Measurements from ENCODE around the gene RALGPS1. TPM values are rescaled to one million over a fixed set of nuclear protein-coding genes. Genes with fewer than 3 reads are reported as not detected.

Gene RALGPS1
- total RNA-seq, 1 experiment from 2014 or later, result 18.6 TPM

DNA sequence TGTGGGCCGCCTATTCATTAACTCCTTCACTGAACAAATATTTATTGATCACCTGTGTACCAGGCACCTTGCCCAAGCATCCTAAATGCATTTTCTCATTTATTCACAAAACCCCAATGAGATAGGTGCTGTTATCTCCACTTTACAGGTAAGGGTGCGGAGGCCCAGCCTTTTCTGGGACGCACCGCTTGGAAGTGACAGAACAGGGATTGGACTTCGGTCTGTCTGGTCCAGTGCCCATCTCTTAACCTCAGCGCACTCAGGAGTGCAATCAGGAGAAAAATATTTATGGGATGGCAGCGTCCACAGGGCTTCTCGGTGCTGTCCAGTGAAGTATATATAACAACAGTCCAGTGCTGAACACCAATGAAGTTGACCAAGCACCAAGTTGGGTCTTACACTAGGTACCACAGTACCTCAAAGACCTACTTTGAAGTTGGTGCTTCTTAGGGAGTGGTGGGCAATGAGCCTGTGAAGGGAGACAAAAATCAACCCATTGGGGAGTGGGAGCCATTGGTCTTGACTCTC, 331.1 kb downstream of the RALGPS1 start:
- Histone ChIP-seq H3K4me2 (ENCODE audit: insufficient read depth, insufficient read length, low read length) (peak overlapping the region; percentile 81), H3T11ph (ENCODE audit: low read length) (no peak overlapping the region), H2BK15ac (ENCODE audit: low read depth, low read length) (no peak overlapping the region), H3K79me1 (ENCODE audit: insufficient read depth, low read depth, low read length, poor library complexity, severe bottlenecking) (no peaks in the 10 kb centered on the region), H2BK120ac (ENCODE audit: low read depth, low read length, poor library complexity, severe bottlenecking) (no peak overlapping the region), H3K23ac (ENCODE audit: insufficient read length, low read depth, low read length) (no peak overlapping the region), H3K4ac (ENCODE audit: low read depth, low read length) (no peak overlapping the region), H4K91ac (ENCODE audit: insufficient read length, low read depth, low read length) (no peak overlapping the region), H3K23me2 (ENCODE audit: insufficient read length, low read depth, low read length, poor library complexity, severe bottlenecking) (peaks cover 5% of the 10 kb centered on the region), H3K56ac (ENCODE audit: insufficient read length, low read depth, low read length) (no peak overlapping the region), H2AFZ (ENCODE audit: low read length) (no peak overlapping the region), H3K9ac (ENCODE audit: extremely low read depth, insufficient read length, low read length) (no peak overlapping the region), H3K14ac (ENCODE audit: insufficient read depth, low read length) (no peak overlapping the region), H2AK5ac (ENCODE audit: insufficient read length, low read length) (no peak overlapping the region), H4K5ac (ENCODE audit: insufficient read length, low read depth, low read length) (no peak overlapping the region), H2BK20ac (ENCODE audit: low read depth, low read length, poor library complexity, severe bottlenecking) (no peak overlapping the region), H4K8ac (replicated peaks; ENCODE audit: insufficient read length, low read depth, low read length) (no peak overlapping the region), H4K20me1 (ENCODE audit: control insufficient read depth, insufficient read depth, insufficient read length) (no peaks in the 10 kb centered on the region), H2BK12ac (ENCODE audit: insufficient read length, low read depth, low read length) (no peak overlapping the region), H2BK5ac (ENCODE audit: insufficient read length, low read length) (no peak overlapping the region), H3K79me2 (ENCODE audit: insufficient read depth, low read length) (no peaks in the 10 kb centered on the region), H3K27ac (ENCODE audit: insufficient read length, low read depth, low read length) (no peak overlapping the region), H3K18ac (ENCODE audit: insufficient read length, low read depth, low read length) (no peak overlapping the region), H3K9me3 (ENCODE audit: control insufficient read depth, low read depth, low read length) (no peaks in the 10 kb centered on the region), H3K4me1 (ENCODE audit: insufficient read depth, low read length) (peaks cover 5% of the 10 kb centered on the region; the same call in 1 of the 2 replicates), H3K27me3 (ENCODE audit: insufficient read depth, low read length) (no peaks in the 10 kb centered on the region)
- TF ChIP-seq CTCF (conservative IDR thresholded peaks at IDR 0.05), result no peak
- H3K27ac Mint-ChIP-seq, result no peak overlapping the region
- H3K4me3 Mint-ChIP-seq, result peak overlapping the region; percentile 88 to 90
- H3K27me3 Mint-ChIP-seq (ENCODE audit: low read depth), result no peaks in the 10 kb centered on the region; the same call in none of the 2 replicates
- H3K4me1 Mint-ChIP-seq, result peaks cover 42 to 45% of the 10 kb centered on the region in 2 experiments
- no peak for DNase-seq
- peaks cover 2 to 10% (median 7%) of the 10 kb centered on the region in 3 experiments; a peak in 5 of 7 replicates for H3K36me3 Mint-ChIP-seq (ENCODE audit: insufficient read depth in 1 of 3, low read depth in 3 of 3)
- WGBS (ENCODE audit: extremely low coverage, insufficient read length, low lambda C conversion rate), result no CpG with 5 or more reads among the region's 8 CpGs
- H3K9me3 Mint-ChIP-seq, result no peaks in the 10 kb centered on the region

Data from H9 (cell line).